Right ventricle myocardium inferior (tissue), 1 donor: ENCODE measurements around the gene SCN2B. TPM values are rescaled to one million over a fixed set of nuclear protein-coding genes. Genes with fewer than 3 reads are reported as not detected.

ENCODE experiments used
- ATAC-seq: fragments of 200-7000 bp; cut with Tn5 transposase; one replicate; pipeline ENCODE4 v1.9.1; 2020; ENCODE audit warnings: mild to moderate bottlenecking, moderate library complexity
- DNase-seq: peaks from one replicate; pipeline ENCODE4 v3.0.0; 2021; ENCODE audit errors: missing footprints
- intact Hi-C: fragments of 100-400 bp; cut with DNase I; formaldehyde crosslinking; loops from one replicate; pipeline ENCODE4 v1.11.0; 2022
- long read RNA-seq: library from polyadenylated mRNA; unstranded; transcript quantifications from one replicate; pipeline ENCODE4 v2.0.0, GENCODE V29; 2021
- total RNA-seq: library from RNA; stranded (reverse); fragmentation: NEBNext Ultra II Directional; extraction: Animal tissue kit (Norgen Biotek cat#: 25700); gene quantifications from one replicate; pipeline ENCODE4 v1.2.1, GENCODE V29; 2021
- donor health status: DM: no; HTN: yes; CAD: no; lungs with severe emphysema.

SCN2B gene
- 18.3 TPM for total RNA-seq
- long read RNA-seq, full-length matches to known transcripts, result 13 of 23 reads
- long read RNA-seq, partial matches to known transcripts, result 5 of 23 reads
- long read RNA-seq, other reads (novel, unspliced or antisense), result 5 of 23 reads

DNA sequence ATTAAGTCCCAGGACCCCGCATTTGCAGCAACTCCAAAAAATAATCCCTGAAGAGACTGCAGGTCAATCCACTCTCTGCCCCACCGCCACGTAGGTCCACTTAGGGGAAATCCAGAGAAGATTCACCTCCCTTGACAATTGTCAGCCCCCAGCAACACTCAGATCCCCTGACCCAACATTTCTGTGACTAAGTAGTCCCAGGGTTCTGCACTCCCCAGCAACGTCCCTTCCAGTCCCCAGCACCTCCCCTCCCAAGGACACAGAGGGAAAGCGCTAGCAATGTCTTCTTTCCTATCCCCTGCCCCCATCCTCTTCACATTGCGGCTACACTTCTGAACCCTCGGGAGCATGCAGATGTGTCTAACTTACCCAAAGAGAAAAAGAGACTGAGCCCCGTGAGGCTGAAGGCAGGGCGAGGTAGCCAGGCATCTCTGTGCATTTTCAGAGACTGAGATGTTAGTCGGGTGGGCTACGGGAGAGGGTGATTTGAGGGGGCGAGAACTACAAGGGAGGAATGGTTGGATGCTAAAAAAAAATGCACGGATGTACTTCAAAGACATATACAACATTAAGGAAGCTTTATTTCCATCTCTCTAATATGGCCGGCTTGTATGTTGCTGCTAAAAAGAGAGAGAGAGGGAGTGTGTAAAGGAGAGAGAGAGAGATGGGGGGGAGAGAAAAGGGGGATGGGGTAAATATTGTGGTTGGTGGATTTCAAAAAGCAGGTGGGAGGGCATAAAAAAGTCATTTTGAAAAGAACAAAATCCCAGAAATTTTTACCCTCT, at the start of gene SCN2B:
TSS of gene SCN2B (minus strand) at position 647 of the 785 bp plus-strand sequence. CDS start at position 439, 208 bp downstream.
- peak; percentile 42 for ATAC-seq
- intact Hi-C loops, result loop anchor here (2.0 kb wide), 1 partner anchor 19 kb away; no protein-coding TSS in a partner anchor
- no peak for DNase-seq

DNA sequence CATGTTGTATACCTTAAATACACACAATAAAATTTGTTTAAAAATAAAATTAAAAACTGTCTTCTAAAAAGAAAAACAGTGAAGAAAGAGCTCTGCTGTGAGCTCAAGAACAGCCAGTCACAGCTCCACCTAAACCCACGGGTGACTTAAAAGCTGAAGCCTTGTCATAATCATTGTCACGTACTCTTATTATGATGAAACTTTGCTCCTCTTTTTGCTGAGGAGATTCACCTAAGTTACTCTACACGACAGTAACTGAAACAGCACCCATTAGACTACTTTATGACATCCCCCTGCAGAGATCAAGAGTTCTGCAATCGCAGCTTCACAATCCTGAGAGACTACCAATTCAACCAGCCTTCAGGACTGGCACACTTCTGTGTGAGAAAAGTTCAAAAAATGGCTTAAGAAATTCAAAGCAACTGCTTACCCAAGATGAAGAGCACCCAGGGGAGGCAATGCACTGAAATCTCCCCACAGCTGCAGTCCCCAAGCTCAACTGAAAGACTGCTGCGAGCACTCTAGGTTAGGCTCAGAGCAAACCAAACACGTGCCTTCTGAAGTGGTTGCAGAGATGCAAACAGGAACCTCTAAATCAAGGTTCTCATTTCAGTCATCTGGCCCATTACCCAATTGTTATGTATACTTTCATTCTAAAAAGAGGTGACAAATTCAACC, 48.2 kb upstream of the SCN2B start, which contains the start of gene JAML:
TSS of gene JAML (minus strand) at position 501 of the 678 bp plus-strand sequence. CDS start 10,145 bp downstream, outside the sequence.
- ATAC-seq, result no peak
- no peak for DNase-seq
- intact Hi-C loops, result no loop called here

DNA sequence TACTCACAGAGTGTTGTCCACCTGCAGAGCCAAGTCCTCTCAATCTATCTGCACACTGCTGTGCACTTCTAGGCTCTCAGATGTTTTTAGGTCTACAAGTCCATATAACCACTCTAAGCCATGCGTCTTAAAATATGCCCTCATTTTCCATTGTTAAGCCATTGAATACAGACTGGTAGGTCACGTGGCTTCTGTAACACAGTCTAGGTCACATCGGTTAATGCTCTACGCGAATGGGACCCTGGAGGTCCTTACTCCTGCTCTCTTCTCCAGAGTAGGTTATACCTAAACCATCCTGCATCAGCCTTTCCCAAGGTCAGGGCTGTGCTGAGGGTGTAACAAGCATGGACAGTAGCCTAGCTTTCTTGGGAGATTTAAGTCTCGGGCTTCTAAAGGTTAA, 47.6 kb upstream of the SCN2B start:
- DNase-seq, result no peak
- peak; percentile 34 for ATAC-seq
- intact Hi-C loops, result no loop called here

DNA sequence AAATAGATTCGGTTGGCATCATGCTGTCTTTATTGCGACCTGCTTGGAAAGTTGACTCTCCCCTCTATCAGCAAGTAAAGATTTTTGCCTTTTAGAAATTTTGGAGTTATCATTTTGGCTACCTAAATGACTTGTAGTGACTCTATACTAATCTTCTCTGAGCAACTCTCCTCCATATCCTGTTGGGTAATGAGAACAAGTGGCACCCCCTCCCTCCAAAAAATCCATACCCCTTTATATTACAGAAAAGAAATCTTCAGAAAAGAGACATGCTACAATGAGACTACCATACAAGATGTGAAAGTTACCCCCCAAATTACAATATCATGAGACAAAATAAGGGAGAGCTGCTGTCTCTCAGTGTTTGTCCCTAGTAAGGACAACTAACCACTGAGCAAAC, 47.1 kb upstream of the SCN2B start:
- DNase-seq (no peak), ATAC-seq (no peak)
- intact Hi-C loops, result no loop called here

GRCh38 chr11:118222437-118222836, 46.0 kb upstream of the SCN2B start:
- ATAC-seq, result no peak
- intact Hi-C loops, result no loop called here
- no peak for DNase-seq

GRCh38 chr11:118221419-118221818, 45.0 kb upstream of the SCN2B start:
- DNase-seq, result no peak
- no peak for ATAC-seq
- intact Hi-C loops, result no loop called here

- ATAC-seq, result no peak
- intact Hi-C loops, result no loop called here
- DNase-seq, result no peak
Measured at GRCh38 chr11:118219732-118220131, 43.3 kb upstream of the SCN2B start.

- no peak for DNase-seq
- intact Hi-C loops, result no loop called here
- no peak for ATAC-seq
Measured at GRCh38 chr11:118219244-118219643, 42.8 kb upstream of the SCN2B start.

GRCh38 chr11:118217575-118217974, 41.1 kb upstream of the SCN2B start:
- intact Hi-C loops, result no loop called here
- DNase-seq (no peak), ATAC-seq (no peak)

GRCh38 chr11:118216621-118217481, 40.4 kb upstream of the SCN2B start:
- no peak for DNase-seq
- ATAC-seq, result no peak
- intact Hi-C loops, result no loop called here

DNA sequence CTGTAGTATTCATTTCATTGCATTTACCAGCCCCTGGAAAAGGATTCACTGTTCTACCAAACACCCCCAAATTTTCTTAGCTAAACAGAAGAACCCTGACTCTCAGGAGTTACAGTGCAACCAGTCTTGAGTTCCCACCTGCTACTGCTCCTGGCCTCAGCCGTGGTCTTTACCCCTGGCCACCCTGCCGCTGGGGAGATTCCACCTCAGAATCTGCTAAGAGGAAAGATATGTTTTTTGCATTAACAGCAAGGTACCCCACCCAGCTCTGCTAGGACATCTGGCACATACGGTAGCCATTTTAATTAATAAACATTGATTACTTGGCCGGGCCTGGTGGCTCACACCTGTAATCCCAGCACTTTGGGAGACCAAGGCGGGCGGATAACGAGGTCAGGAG, 39.3 kb upstream of the SCN2B start:
- DNase-seq (no peak), ATAC-seq (no peak)
- intact Hi-C loops, result no loop called here

- ATAC-seq, result no peak
- intact Hi-C loops, result no loop called here
- no peak for DNase-seq
Measured at GRCh38 chr11:118215262-118215661, 38.8 kb upstream of the SCN2B start.

GRCh38 chr11:118214210-118214914, 37.9 kb upstream of the SCN2B start:
- DNase-seq, result peak; percentile 76
- intact Hi-C loops, result no loop called here
- ATAC-seq, result peak; percentile 60

- intact Hi-C loops, result no loop called here
- DNase-seq (no peak), ATAC-seq (no peak)
Measured at GRCh38 chr11:118213781-118214180, 37.3 kb upstream of the SCN2B start.

DNA sequence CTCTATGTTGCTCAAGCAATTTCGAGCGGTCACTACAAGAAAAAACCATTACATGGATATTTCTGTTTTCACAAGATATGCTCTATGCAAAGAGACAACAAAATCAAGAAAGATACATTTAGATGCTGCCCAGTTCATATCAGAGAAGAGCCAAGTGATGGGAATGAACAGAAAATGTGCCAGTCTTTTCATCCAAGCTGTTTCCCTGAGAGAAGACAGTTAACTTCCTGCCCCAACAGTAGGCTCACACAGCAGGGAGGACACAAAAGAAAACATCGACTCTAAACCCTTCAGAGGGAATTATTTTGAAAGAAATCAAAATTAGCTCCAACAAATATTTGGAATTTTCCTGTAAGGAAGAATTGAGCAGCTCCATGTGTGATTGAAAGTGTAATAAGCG, 36.8 kb upstream of the SCN2B start:
- intact Hi-C loops, result no loop called here
- DNase-seq (no peak), ATAC-seq (no peak)

DNA sequence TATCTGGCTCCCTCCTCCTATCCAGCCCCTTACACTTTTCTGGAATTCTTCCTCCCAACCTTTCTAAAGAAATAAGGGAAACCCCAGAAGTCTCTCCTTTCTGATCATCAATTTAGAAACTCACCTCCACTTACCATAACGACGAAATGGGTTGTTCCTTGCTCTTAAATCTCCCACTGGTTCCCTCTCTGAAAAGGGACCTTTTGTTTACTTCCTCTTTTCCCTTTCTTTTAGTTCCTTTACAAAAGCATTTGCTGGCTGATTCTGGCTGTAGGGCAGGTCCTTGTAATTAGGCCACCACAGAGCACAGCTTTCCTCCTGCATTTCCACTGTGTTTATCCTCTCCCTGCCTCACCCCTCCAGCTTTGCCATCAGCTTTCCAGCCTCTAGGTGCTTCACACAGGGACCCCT, 36.3 kb upstream of the SCN2B start:
- intact Hi-C loops, result no loop called here
- no peak for ATAC-seq

GRCh38 chr11:118212131-118212725, 35.8 kb upstream of the SCN2B start:
- ATAC-seq, result peak; percentile 72
- intact Hi-C loops, result no loop called here
- DNase-seq, result no peak

More for the DNA sequence above, 36.3 kb upstream of the SCN2B start:
- DNase-seq, result no peak

GRCh38 chr11:118211006-118211405, 34.6 kb upstream of the SCN2B start:
- intact Hi-C loops, result no loop called here
- ATAC-seq, result no peak

More at GRCh38 chr11:118211006-118211405, 34.6 kb upstream of the SCN2B start:
- DNase-seq, result no peak
